Adipocyte (in vitro differentiated cells): Measurements from ENCODE around the gene MAK.
"Not testable (repeated sequence)": the region's sequence is repeated elsewhere in the genome, so short reads cannot be mapped to it uniquely, and the experiment has no call there.

Experiments
- DNase-seq: peaks from one replicate; pipeline ENCODE4 v3.0.0-alpha.2; 2015; ENCODE audit warnings: low read depth
- H3K27me3 ChIP-seq: replicated peaks from 2 replicates; pipeline ENCODE4 v1.7.0; 2013; ENCODE audit warnings: mild to moderate bottlenecking, low read length, moderate library complexity; ENCODE audit not compliant: control insufficient read depth, insufficient read depth
- H3K36me3 ChIP-seq: 2 replicates; pipeline ENCODE4 v1.7.0; 2013; ENCODE audit warnings: low read length, mild to moderate bottlenecking, moderate library complexity; ENCODE audit not compliant: control insufficient read depth, insufficient read depth, severe bottlenecking
- H3K4me1 ChIP-seq: 2 replicates; pipeline ENCODE4 v1.7.0; 2013; ENCODE audit warnings: mild to moderate bottlenecking, low read length, moderate library complexity; ENCODE audit not compliant: control insufficient read depth, insufficient read depth
- H3K4me3 ChIP-seq: 2 replicates; pipeline ENCODE4 v1.7.0; 2013; ENCODE audit warnings: mild to moderate bottlenecking, low read length, moderate library complexity
- H3K9ac ChIP-seq: 2 replicates; pipeline ENCODE4 v1.7.0; 2013; ENCODE audit warnings: mild to moderate bottlenecking, low read length, moderate library complexity
- H3K9me3 ChIP-seq: 2 replicates; pipeline ENCODE4 v1.7.0; 2013; ENCODE audit warnings: mild to moderate bottlenecking, low read length, moderate library complexity; ENCODE audit not compliant: control insufficient read depth

Gene MAK

GRCh38 chr6:10769419-10769818, 68.9 kb downstream of the MAK start:
- Histone ChIP-seq H3K4me3 (no peak overlapping the region), H3K27me3 (no peaks in the 10 kb centered on the region), H3K9me3 (no peaks in the 10 kb centered on the region), H3K36me3 (peaks cover 4% of the 10 kb centered on the region), H3K4me1 (no peaks in the 10 kb centered on the region), H3K9ac (no peak overlapping the region)
- no peak for DNase-seq

- Histone ChIP-seq H3K4me1 (peaks cover 19% of the 10 kb centered on the region), H3K4me3 (no peak overlapping the region), H3K36me3 (no peaks in the 10 kb centered on the region), H3K27me3 (no peaks in the 10 kb centered on the region), H3K9me3 (no peaks in the 10 kb centered on the region), H3K9ac (no peak overlapping the region)
- DNase-seq = peak; percentile 7
Observed at GRCh38 chr6:10763006-10763405, 75.3 kb downstream of the MAK start.

- peak overlapping the region; percentile 25 for H3K4me3 ChIP-seq
- peak overlapping the region; percentile 55 for H3K9ac ChIP-seq
- peak; percentile 7 for DNase-seq
- no peaks in the 10 kb centered on the region for H3K27me3 ChIP-seq
- H3K4me1 ChIP-seq = peaks cover 19% of the 10 kb centered on the region
- H3K9me3 ChIP-seq = no peaks in the 10 kb centered on the region
- peaks cover 15% of the 10 kb centered on the region for H3K36me3 ChIP-seq
Observed at GRCh38 chr6:10759884-10760329, 78.4 kb downstream of the MAK start.

GRCh38 chr6:10759312-10759839, 79.0 kb downstream of the MAK start:
- H3K27me3 ChIP-seq = no peaks in the 10 kb centered on the region
- peaks cover 19% of the 10 kb centered on the region for H3K4me1 ChIP-seq
- H3K9me3 ChIP-seq = no peaks in the 10 kb centered on the region
- peak overlapping the region; percentile 55 for H3K9ac ChIP-seq
- peaks cover 20% of the 10 kb centered on the region for H3K36me3 ChIP-seq
- peak; percentile 80 for DNase-seq
- H3K4me3 ChIP-seq = no peak overlapping the region

- H3K4me3 ChIP-seq = no peak overlapping the region
- H3K27me3 ChIP-seq = no peaks in the 10 kb centered on the region
- no peak for DNase-seq
- peaks cover 19% of the 10 kb centered on the region for H3K4me1 ChIP-seq
- H3K36me3 ChIP-seq = peaks cover 47% of the 10 kb centered on the region
- H3K9ac ChIP-seq = no peak overlapping the region
- no peaks in the 10 kb centered on the region for H3K9me3 ChIP-seq
Observed at GRCh38 chr6:10756085-10756484, 82.3 kb downstream of the MAK start.

- H3K9me3 ChIP-seq, DNase-seq, H3K9ac ChIP-seq, H3K4me3 ChIP-seq, H3K27me3 ChIP-seq: not testable (repeated sequence)
- Histone ChIP-seq H3K4me1 (peaks cover 22% of the 10 kb centered on the region), H3K36me3 (peaks cover 50% of the 10 kb centered on the region)
Observed at GRCh38 chr6:10751757-10752156, 86.6 kb downstream of the MAK start.

- H3K9ac ChIP-seq, H3K27me3 ChIP-seq, H3K4me3 ChIP-seq, DNase-seq, H3K9me3 ChIP-seq: not testable (repeated sequence)
- Histone ChIP-seq H3K4me1 (peaks cover 22% of the 10 kb centered on the region), H3K36me3 (peaks cover 49% of the 10 kb centered on the region)
Observed at GRCh38 chr6:10750568-10750967, 87.8 kb downstream of the MAK start.

GRCh38 chr6:10749734-10750133, 88.6 kb downstream of the MAK start:
- Histone ChIP-seq H3K4me3 (no peak overlapping the region), H3K4me1 (peaks cover 22% of the 10 kb centered on the region), H3K27me3 (no peaks in the 10 kb centered on the region), H3K9me3 (no peaks in the 10 kb centered on the region), H3K36me3 (peaks cover 40% of the 10 kb centered on the region), H3K9ac (no peak overlapping the region)
- DNase-seq = no peak

GRCh38 chr6:10747251-10747972, 90.9 kb downstream of the MAK start, which contains the start of gene TMEM14B:
Gene TMEM14B (plus strand): TSS chr6:10747805. CDS start chr6:10749246, 1,441 bp downstream.
- Histone ChIP-seq H3K27me3 (no peaks in the 10 kb centered on the region), H3K9ac (peak within 1 kb of the TSS; percentile 92), H3K4me1 (peaks cover 22% of the 10 kb centered on the region), H3K36me3 (peaks cover 22% of the 10 kb centered on the region), H3K4me3 (peak within 1 kb of the TSS; percentile 89), H3K9me3 (no peaks in the 10 kb centered on the region)
- DNase-seq = peak; percentile 99

GRCh38 chr6:10746915-10747250, 91.5 kb downstream of the MAK start:
- Histone ChIP-seq H3K27me3 (no peaks in the 10 kb centered on the region), H3K9me3 (no peaks in the 10 kb centered on the region), H3K36me3 (peaks cover 24% of the 10 kb centered on the region), H3K4me3 (peak overlapping the region; percentile 89), H3K4me1 (peaks cover 22% of the 10 kb centered on the region), H3K9ac (peak overlapping the region; percentile 92)
- DNase-seq = no peak

- no peak for DNase-seq
- Histone ChIP-seq H3K36me3 (peaks cover 15% of the 10 kb centered on the region), H3K9ac (no peak overlapping the region), H3K9me3 (no peaks in the 10 kb centered on the region), H3K4me1 (peaks cover 22% of the 10 kb centered on the region), H3K27me3 (no peaks in the 10 kb centered on the region), H3K4me3 (no peak overlapping the region)
Observed at GRCh38 chr6:10745116-10745515, 93.2 kb downstream of the MAK start.
